K562 (cell line): ENCODE data around the gene SF3A2. TPM values are rescaled to one million over a fixed set of nuclear protein-coding genes. Genes with fewer than 3 reads are reported as not detected.

Experiments used
- ATAC-seq: fragments of 200-7000 bp; cut with Tn5 transposase; 3 replicates; pipeline ENCODE4 v1.9.1; 2020; ENCODE audit warnings: moderate library complexity
- BruUV-seq: library from RNA; stranded (reverse); fragments of 400-500 nt; replicated peaks from 2 replicates; lab custom pipeline; 2021; lab: Mats Ljungman, UMichigan
- CTCF ChIA-PET: fragments of 300-600 bp; formaldehyde crosslinking; extraction: SDS; loops from one replicate; lab custom pipeline; 2021; ENCODE audit warnings: low intra/inter-chr PET ratio; lab: Yijun Ruan, JAX
- POLR2A ChIA-PET: fragments of 300-600, 350-650 bp; sonication (Branson Sonifier 250); formaldehyde crosslinking; extraction: SDS; loops from one replicate; lab custom pipeline; 2021; ENCODE audit warnings: antibody characterized with exemption, inconsistent platforms; lab: Yijun Ruan, JAX
- DNase-seq, 4 experiments: peaks; one replicate each; pipeline versions ENCODE4 v3.0.0 to v3.0.0-alpha.2; 2011 to 2018; ENCODE audit warnings: low spot score in 3 of 4, mixed read lengths in 3 of 4; ENCODE audit errors: extremely low read depth in 1 of 4
- FAIRE-seq: peaks from 2 replicates; lab custom pipeline; 2011; peaks lifted over from hg19 to GRCh38; lab: Jason Lieb, UNC
- H2AFZ ChIP-seq: 2 replicates; pipeline ENCODE4 v1.6.0; 2011; ENCODE audit warnings: low read depth, low read length, control low read depth, inconsistent platforms
- H3K27ac ChIP-seq: fragments of 200-600 bp; 3 replicates; pipeline ENCODE4 v1.8.0; 2011; ENCODE audit warnings: low read depth, mild to moderate bottlenecking, control low read depth, inconsistent platforms, low read length, moderate library complexity, mixed read lengths; ENCODE audit errors: extremely low read depth
- H3K27me3 ChIP-seq, 2 experiments: fragments of 300-600 bp in 1 of 2; 2 replicates in 1 of 2; 3 replicates in 1 of 2; pipeline versions ENCODE4 v1.6.0 to v1.8.0; 2011; ENCODE audit warnings: inconsistent platforms in 2 of 2, low read length in 2 of 2, mild to moderate bottlenecking in 1 of 2, mixed read lengths in 1 of 2, moderate library complexity in 1 of 2; ENCODE audit not compliant: control insufficient read depth in 2 of 2, insufficient read depth in 2 of 2
- H3K36me3 ChIP-seq: fragments of 300-600 bp; 3 replicates; pipeline ENCODE4 v1.8.0; 2011; ENCODE audit warnings: mild to moderate bottlenecking, low read length, inconsistent platforms; ENCODE audit not compliant: control insufficient read depth, insufficient read depth
- H3K4me1 ChIP-seq, 2 experiments: fragments of 200-600 bp in 1 of 2; replicated peaks in 1 of 2; 2 replicates in 1 of 2; 3 replicates in 1 of 2; pipeline versions ENCODE4 v1.5.1 to v1.8.0; 2011; ENCODE audit warnings: inconsistent platforms in 2 of 2, low read length in 2 of 2, mild to moderate bottlenecking in 1 of 2, mixed read lengths in 1 of 2, moderate library complexity in 1 of 2; ENCODE audit not compliant: control insufficient read depth in 2 of 2, insufficient read depth in 2 of 2
- H3K4me2 ChIP-seq: 2 replicates; pipeline ENCODE4 v1.6.1; 2011; ENCODE audit warnings: low read length, control low read depth, inconsistent platforms, mixed read lengths; ENCODE audit not compliant: insufficient read depth
- H3K4me3 ChIP-seq: fragments of 200-600 bp; sonication (generic), shearing (Covaris generic); 2 replicates; pipeline ENCODE4 v1.5.1; 2016; ENCODE audit warnings: control low read depth, inconsistent platforms
- H3K79me2 ChIP-seq: fragments of 200-600 bp; 3 replicates; pipeline ENCODE4 v1.8.0; 2011; ENCODE audit warnings: low read length, inconsistent platforms; ENCODE audit not compliant: control insufficient read depth, insufficient read depth
- H3K9ac ChIP-seq, 2 experiments: 2 replicates each; pipeline versions ENCODE4 v1.6.0 to v1.6.1; 2011; ENCODE audit warnings: low read depth in 2 of 2, low read length in 2 of 2, control low read depth in 1 of 2, inconsistent platforms in 1 of 2, mild to moderate bottlenecking in 1 of 2, mixed read lengths in 1 of 2; ENCODE audit not compliant: insufficient read depth in 1 of 2
- H3K9me1 ChIP-seq: one replicate; pipeline ENCODE4 v1.6.0; 2011; ENCODE audit warnings: inconsistent platforms, mild to moderate bottlenecking, low read length, moderate library complexity; ENCODE audit not compliant: control insufficient read depth, insufficient read depth
- H3K9me3 ChIP-seq: replicated peaks from 2 replicates; pipeline ENCODE4 v1.5.1; 2011; ENCODE audit warnings: low read depth, low read length, inconsistent platforms; ENCODE audit not compliant: control insufficient read depth, insufficient read depth
- H4K20me1 ChIP-seq: replicated peaks from 2 replicates; pipeline ENCODE4 v1.6.1; 2011; ENCODE audit warnings: low read length, inconsistent platforms, mixed read lengths; ENCODE audit not compliant: control insufficient read depth, insufficient read depth
- CBX8 ChIP-seq: fragments of 200-600 bp; sonication (generic); IDR thresholded peaks from 2 replicates; pipeline ENCODE4 v1.6.1; 2012; ENCODE audit warnings: borderline replicate concordance, mixed run types, low read depth, mild to moderate bottlenecking, moderate library complexity, mixed read lengths, low read length, control low read depth, inconsistent platforms; ENCODE audit not compliant: poor library complexity, severe bottlenecking; ENCODE audit errors: extremely low read depth
- DIDO1 ChIP-seq: fragments of 450-650 bp; IDR thresholded peaks from 2 replicates; pipeline ENCODE4 v1.6.1; 2016; ENCODE audit warnings: low read depth, missing biosample characterization, missing genetic modification characterization
- DMBX1 ChIP-seq: fragments of 250-450 bp; sonication (Bioruptor Pico); IDR thresholded peaks from 2 replicates; pipeline ENCODE4 v1.8.0; 2022; ENCODE audit warnings: inconsistent platforms, mild to moderate bottlenecking, moderate library complexity, borderline replicate concordance
- EGR1 ChIP-seq: fragments of 450-650 bp; conservative IDR thresholded peaks from 2 replicates; pipeline ENCODE4 v1.6.1; 2017; ENCODE audit warnings: mild to moderate bottlenecking
- GATAD2A ChIP-seq: fragments of 450-650 bp; IDR thresholded peaks from 2 replicates; pipeline ENCODE4 v1.6.1; 2017
- GATAD2B ChIP-seq: fragments of 450-650 bp; IDR thresholded peaks from 2 replicates; pipeline ENCODE4 v1.6.1; 2017; ENCODE audit warnings: mild to moderate bottlenecking, borderline replicate concordance
- GTF2B ChIP-seq: IDR thresholded peaks from 2 replicates; pipeline ENCODE4 v1.6.1; 2011; ENCODE audit not compliant: insufficient read length; ENCODE audit errors: extremely low read depth
- HMGN3 ChIP-seq: IDR thresholded peaks from 2 replicates; pipeline ENCODE4 v1.6.1; 2011; ENCODE audit warnings: borderline replicate concordance, low read depth, mild to moderate bottlenecking, mixed read lengths, low read length; ENCODE audit not compliant: insufficient read length; ENCODE audit errors: extremely low read depth
- KLF6 ChIP-seq: fragments of 250-450 bp; sonication (Bioruptor Pico); IDR thresholded peaks from 2 replicates; pipeline ENCODE4 v1.4.0; 2020; ENCODE audit warnings: mild to moderate bottlenecking, moderate library complexity, borderline replicate concordance
- MXI1 ChIP-seq: IDR thresholded peaks from 2 replicates; pipeline ENCODE4 v1.6.1; 2011; ENCODE audit warnings: low read depth, mild to moderate bottlenecking, improper control_type of control experiment, low read length
- SMARCA4 ChIP-seq: fragments of 450-650 bp; IDR thresholded peaks from 2 replicates; pipeline ENCODE4 v1.6.1; 2016
- SPI1 ChIP-seq: IDR thresholded peaks from 2 replicates; pipeline ENCODE4 v1.6.1; 2011; ENCODE audit warnings: low read depth, low read length, control low read depth, borderline replicate concordance
- TEAD1 ChIP-seq, 2 experiments: fragments of 450-650 bp in 1 of 2; sonication (generic) in 1 of 2; formaldehyde crosslinking; IDR thresholded peaks; 2 replicates each; pipeline versions ENCODE4 v1.4.0 to v1.8.0; 2020 to 2022; ENCODE audit warnings: mild to moderate bottlenecking in 2 of 2, missing genetic modification reagents in 1 of 2
- ZBTB7A ChIP-seq: IDR thresholded peaks from 2 replicates; pipeline ENCODE4 v1.6.1; 2011; ENCODE audit warnings: low read depth, mild to moderate bottlenecking, low read length, moderate library complexity, borderline replicate concordance; ENCODE audit not compliant: control insufficient read depth
- ZKSCAN8 ChIP-seq: fragments of 200-800 bp; sonication (Bioruptor generic); IDR thresholded peaks from 2 replicates; pipeline ENCODE4 v1.6.1; 2016; ENCODE audit warnings: missing genetic modification characterization, missing compliant biosample characterization
- ZNF311 ChIP-seq: fragments of 250-450 bp; sonication (Bioruptor Pico); IDR thresholded peaks from 2 replicates; pipeline ENCODE4 v1.4.0; 2020; ENCODE audit warnings: mild to moderate bottlenecking, moderate library complexity
- ZNF347 ChIP-seq: fragments of 450-650 bp; formaldehyde crosslinking; IDR thresholded peaks from 2 replicates; pipeline ENCODE4 v1.4.0; 2020; ENCODE audit warnings: low read depth, mild to moderate bottlenecking, moderate library complexity
- WGBS: fragments of 100-300 bp; shearing (Covaris generic); methylation state at CpG from one replicate; pipeline ENCODE4 v1.1.6; 2016; ENCODE audit warnings: low coverage, mixed read lengths; ENCODE audit not compliant: insufficient coverage; ENCODE audit errors: missing lambda C conversion rate; 5-methylcytosine and 5-hydroxymethylcytosine counted together
- in situ Hi-C: fragments of 300-500 bp; cut with MboI; formaldehyde crosslinking; loops from 4 replicates; pipeline ENCODE4 v1.15.0; 2018; ENCODE audit warnings: inconsistent platforms, mixed read lengths
- intact Hi-C: fragments of 100-400 bp; cut with micrococcal nuclease; formaldehyde crosslinking; loops from 2 replicates; pipeline ENCODE4 v1.14.2; 2022
- polyA plus RNA-seq, 8 experiments: library from polyadenylated mRNA; depleted of rRNA in 4 of 8; stranded (reverse) in 5 of 8; unstranded in 3 of 8; fragments of >200 nt; fragmentation: Nextera tagmentation in 2 of 8; fragmentation: Illumina TruSeq in 1 of 8; extraction: Ambion mirVana in 2 of 8; extraction: Trizol in 1 of 8; gene quantifications; 2 replicates each; pipeline versions ENCODE4 v1.2.1 to v1.2.3, GENCODE V29; 2011 to 2014; ENCODE audit warnings: inconsistent platforms in 1 of 8, missing spikeins in 1 of 8
- total RNA-seq, 7 experiments: library from RNA; depleted of rRNA in 6 of 7; stranded (reverse); fragments of >200 nt in 6 of 7; fragmentation: Illumina TruSeq in 2 of 7; extraction: Trizol in 2 of 7; gene quantifications; 2 replicates each; pipeline versions ENCODE4 v1.2.1 to v1.2.3, GENCODE V29; 2011 to 2021; ENCODE audit warnings: low replicate concordance in 1 of 7
- TF ChIP-seq, protein P1 (sequence below): fragments of 450-650 bp; formaldehyde crosslinking; IDR thresholded peaks from 2 replicates; pipeline ENCODE4 v1.4.0; 2020; ENCODE audit warnings: mild to moderate bottlenecking, mixed read lengths
- TF ChIP-seq, protein P2 (sequence below): fragments of 250-450 bp; sonication (Bioruptor Pico); IDR thresholded peaks from 2 replicates; pipeline ENCODE4 v1.8.0; 2022; ENCODE audit warnings: inconsistent platforms, mild to moderate bottlenecking, moderate library complexity, borderline replicate concordance

Gene SF3A2
- total and polyA plus RNA-seq, 9 of the 15 experiments (the other 6 are each of a cell fraction or from before 2014, with no cell fraction given): 0.17 to 194 (median 22.8) TPM

GRCh38 chr19:2268861-2269243 is 32.2 kb downstream of the SF3A2 start:
- ATAC-seq (no peak), DNase-seq (no peak), FAIRE-seq (no peak)
- Histone ChIP-seq H3K4me3 (peak overlapping the region; percentile 91), H3K9me1 (peaks cover under 1% of the 10 kb centered on the region), H3K36me3 (peaks cover 27% of the 10 kb centered on the region; the same call in 2 of the 3 replicates), H3K4me1 (peaks cover 19 to 70% of the 10 kb centered on the region in 2 experiments), H3K27ac (peak overlapping the region; percentile 86), H3K79me2 (peaks cover 55% of the 10 kb centered on the region), H2AFZ (peak overlapping the region; percentile 82), H4K20me1 (peaks cover 41% of the 10 kb centered on the region), H3K9ac (peak overlapping the region; percentile 79 to 90), H3K9me3 (no peaks in the 10 kb centered on the region), H3K4me2 (peak overlapping the region; percentile 69), H3K27me3 (no peaks in the 10 kb centered on the region)
- intact Hi-C loops: loop anchor here (10.0 kb wide), 1 partner anchor 104 kb away; the partner anchor contains the start of gene DOT1L
- POLR2A ChIA-PET: interaction anchor here (4.1 kb wide), 1 partner anchor 20 kb away, joined by 18 read pairs; no protein-coding TSS in a partner anchor
- BruUV-seq: no TSS peak
- CTCF ChIA-PET: no interaction called here
- in situ Hi-C loops: no loop called here
- WGBS: 0% methylated on average over 18 of the region's 19 CpGs
- TF ChIP-seq ZNF311 (CRISPR knock-in tag) (peak; percentile 60; the same call in 1 of the 2 replicates), GATAD2A (peak; percentile 31; the same call in 1 of the 2 replicates), CBX8 (no peak), HMGN3 (peak; percentile 67), TEAD1 (CRISPR knock-in tag; IDR thresholded peaks at IDR 0.05) (no peak), DIDO1 (tag) (no peak), SMARCA4 (0 out of 2 replicates have a peak, but pooled peaks have one; percentile 24), SPI1 (no peak), EGR1 (peak; percentile 90), ZKSCAN8 (CRISPR knock-in tag) (0 out of 2 replicates have a peak, but pooled peaks have one; percentile 47), ZBTB7A (peak; percentile 93), MXI1 (0 out of 2 replicates have a peak, but pooled peaks have one; percentile 5), GATAD2B (0 out of 2 replicates have a peak, but pooled peaks have one; percentile 53), KLF6 (0 out of 2 replicates have a peak, but pooled peaks have one; percentile 24), DMBX1 (no peak; the same call in none of the 2 replicates), GTF2B (no peak), ZNF347 (CRISPR knock-in tag) (no peak)
- TF ChIP-seq, protein P1, sequence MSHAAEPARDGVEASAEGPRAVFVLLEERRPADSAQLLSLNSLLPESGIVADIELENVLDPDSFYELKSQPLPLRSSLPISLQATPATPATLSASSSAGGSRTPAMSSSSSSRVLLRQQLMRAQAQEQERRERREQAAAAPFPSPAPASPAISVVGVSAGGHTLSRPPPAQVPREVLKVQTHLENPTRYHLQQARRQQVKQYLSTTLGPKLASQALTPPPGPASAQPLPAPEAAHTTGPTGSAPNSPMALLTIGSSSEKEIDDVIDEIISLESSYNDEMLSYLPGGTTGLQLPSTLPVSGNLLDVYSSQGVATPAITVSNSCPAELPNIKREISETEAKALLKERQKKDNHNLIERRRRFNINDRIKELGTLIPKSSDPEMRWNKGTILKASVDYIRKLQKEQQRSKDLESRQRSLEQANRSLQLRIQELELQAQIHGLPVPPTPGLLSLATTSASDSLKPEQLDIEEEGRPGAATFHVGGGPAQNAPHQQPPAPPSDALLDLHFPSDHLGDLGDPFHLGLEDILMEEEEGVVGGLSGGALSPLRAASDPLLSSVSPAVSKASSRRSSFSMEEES (CRISPR knock-in tag): 0 out of 2 replicates have a peak, but pooled peaks have one; percentile 8
- TF ChIP-seq, protein P2, sequence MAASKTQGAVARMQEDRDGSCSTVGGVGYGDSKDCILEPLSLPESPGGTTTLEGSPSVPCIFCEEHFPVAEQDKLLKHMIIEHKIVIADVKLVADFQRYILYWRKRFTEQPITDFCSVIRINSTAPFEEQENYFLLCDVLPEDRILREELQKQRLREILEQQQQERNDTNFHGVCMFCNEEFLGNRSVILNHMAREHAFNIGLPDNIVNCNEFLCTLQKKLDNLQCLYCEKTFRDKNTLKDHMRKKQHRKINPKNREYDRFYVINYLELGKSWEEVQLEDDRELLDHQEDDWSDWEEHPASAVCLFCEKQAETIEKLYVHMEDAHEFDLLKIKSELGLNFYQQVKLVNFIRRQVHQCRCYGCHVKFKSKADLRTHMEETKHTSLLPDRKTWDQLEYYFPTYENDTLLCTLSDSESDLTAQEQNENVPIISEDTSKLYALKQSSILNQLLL (CRISPR knock-in tag): no peak
